Trophoblast cell (in vitro differentiated cells and primary cell): ENCODE results near the gene ULK1. TPM values are rescaled to one million over a fixed set of nuclear protein-coding genes. Genes with fewer than 3 reads are reported as not detected.

ENCODE experiments used
- DNase-seq, 2 donors: peaks; one replicate each; pipeline ENCODE4 v3.0.0-alpha.2; 2016
- H2AFZ ChIP-seq: 2 replicates; pipeline ENCODE4 v1.6.1; 2013; ENCODE audit warnings: low read length, moderate library complexity, mild to moderate bottlenecking; ENCODE audit not compliant: insufficient read depth, poor library complexity
- H2AK5ac ChIP-seq: 2 replicates; pipeline ENCODE4 v1.6.1; 2013; ENCODE audit warnings: mild to moderate bottlenecking, low read length
- H2BK120ac ChIP-seq: 2 replicates; pipeline ENCODE4 v1.6.1; 2013; ENCODE audit warnings: low read length, mild to moderate bottlenecking, moderate library complexity; ENCODE audit not compliant: insufficient read depth, poor library complexity
- H2BK12ac ChIP-seq: 2 replicates; pipeline ENCODE4 v1.6.1; 2013; ENCODE audit warnings: mild to moderate bottlenecking, low read length, moderate library complexity
- H2BK5ac ChIP-seq: 2 replicates; pipeline ENCODE4 v1.6.1; 2013; ENCODE audit warnings: low read length, low read depth, moderate library complexity, mild to moderate bottlenecking; ENCODE audit not compliant: poor library complexity
- H3K14ac ChIP-seq: 2 replicates; pipeline ENCODE4 v1.6.1; 2013; ENCODE audit warnings: mild to moderate bottlenecking, low read length
- H3K18ac ChIP-seq: 2 replicates; pipeline ENCODE4 v1.6.1; 2013; ENCODE audit warnings: mild to moderate bottlenecking, low read length
- H3K23ac ChIP-seq: 2 replicates; pipeline ENCODE4 v1.6.1; 2013; ENCODE audit warnings: low read length
- H3K27ac ChIP-seq: 2 replicates; pipeline ENCODE4 v1.5.1; 2013; ENCODE audit warnings: low read depth, mild to moderate bottlenecking, inconsistent platforms, low read length, moderate library complexity
- H3K27me3 ChIP-seq: 2 replicates; pipeline ENCODE4 v1.6.1; 2013; ENCODE audit warnings: inconsistent platforms, mild to moderate bottlenecking, low read length, moderate library complexity; ENCODE audit not compliant: insufficient read depth
- H3K36me3 ChIP-seq, 2 experiments: 1 replicate in 1 of 2; 2 replicates in 1 of 2; pipeline ENCODE4 v1.6.1; 2013; ENCODE audit warnings: low read length in 2 of 2, mild to moderate bottlenecking in 2 of 2, moderate library complexity in 1 of 2; ENCODE audit not compliant: insufficient read depth in 2 of 2, control insufficient read depth in 1 of 2
- H3K4ac ChIP-seq: 2 replicates; pipeline ENCODE4 v1.6.1; 2013; ENCODE audit warnings: low read depth, mild to moderate bottlenecking, low read length, moderate library complexity
- H3K4me1 ChIP-seq, 2 experiments: 1 replicate in 1 of 2; 2 replicates in 1 of 2; pipeline ENCODE4 v1.6.1; 2013; ENCODE audit warnings: low read length in 2 of 2, mild to moderate bottlenecking in 2 of 2, moderate library complexity in 1 of 2; ENCODE audit not compliant: insufficient read depth in 2 of 2, control insufficient read depth in 1 of 2
- H3K4me2 ChIP-seq: 2 replicates; pipeline ENCODE4 v1.6.1; 2013; ENCODE audit warnings: inconsistent platforms, mild to moderate bottlenecking, low read length, moderate library complexity
- H3K4me3 ChIP-seq: 2 replicates; pipeline ENCODE4 v1.5.1; 2013; ENCODE audit warnings: mild to moderate bottlenecking, low read depth, low read length, inconsistent platforms
- H3K79me1 ChIP-seq: one replicate; pipeline ENCODE4 v1.6.1; 2013; ENCODE audit warnings: low read length
- H3K79me2 ChIP-seq: 2 replicates; pipeline ENCODE4 v1.6.1; 2013; ENCODE audit warnings: low read length, mild to moderate bottlenecking; ENCODE audit not compliant: control insufficient read depth, insufficient read depth, poor library complexity
- H3K9ac ChIP-seq: 2 replicates; pipeline ENCODE4 v1.6.1; 2013; ENCODE audit warnings: mild to moderate bottlenecking, low read length
- H3K9me3 ChIP-seq: 2 replicates; pipeline ENCODE4 v1.6.1; 2013; ENCODE audit warnings: low read depth, mild to moderate bottlenecking, control low read depth, inconsistent platforms, low read length; ENCODE audit not compliant: insufficient read depth
- H4K12ac ChIP-seq: 2 replicates; pipeline ENCODE4 v1.6.1; 2013; ENCODE audit warnings: low read depth, mild to moderate bottlenecking, low read length, moderate library complexity
- H4K8ac ChIP-seq: 2 replicates; pipeline ENCODE4 v1.6.1; 2013; ENCODE audit warnings: low read depth, mild to moderate bottlenecking, low read length, moderate library complexity
- H4K91ac ChIP-seq: one replicate; pipeline ENCODE4 v1.6.1; 2013; ENCODE audit warnings: low read depth, mild to moderate bottlenecking, low read length, moderate library complexity
- WGBS: extraction: QIAGEN DNeasy Blood & Tissue Kit; methylation state at CpG from one replicate; pipeline ENCODE4 v1.1.7; 2013; ENCODE audit warnings: missing lambda C conversion rate; ENCODE audit not compliant: insufficient read length, insufficient coverage; ENCODE audit errors: extremely low coverage; 5-methylcytosine and 5-hydroxymethylcytosine counted together
- polyA plus RNA-seq: library from polyadenylated mRNA; stranded (reverse); fragments of 200-250 nt; gene quantifications from 2 replicates; pipeline ENCODE4 v1.2.3, GENCODE V29; 2013

The ULK1 gene
- 74.0 and 74.9 TPM in 2 replicates for polyA plus RNA-seq

DNA sequence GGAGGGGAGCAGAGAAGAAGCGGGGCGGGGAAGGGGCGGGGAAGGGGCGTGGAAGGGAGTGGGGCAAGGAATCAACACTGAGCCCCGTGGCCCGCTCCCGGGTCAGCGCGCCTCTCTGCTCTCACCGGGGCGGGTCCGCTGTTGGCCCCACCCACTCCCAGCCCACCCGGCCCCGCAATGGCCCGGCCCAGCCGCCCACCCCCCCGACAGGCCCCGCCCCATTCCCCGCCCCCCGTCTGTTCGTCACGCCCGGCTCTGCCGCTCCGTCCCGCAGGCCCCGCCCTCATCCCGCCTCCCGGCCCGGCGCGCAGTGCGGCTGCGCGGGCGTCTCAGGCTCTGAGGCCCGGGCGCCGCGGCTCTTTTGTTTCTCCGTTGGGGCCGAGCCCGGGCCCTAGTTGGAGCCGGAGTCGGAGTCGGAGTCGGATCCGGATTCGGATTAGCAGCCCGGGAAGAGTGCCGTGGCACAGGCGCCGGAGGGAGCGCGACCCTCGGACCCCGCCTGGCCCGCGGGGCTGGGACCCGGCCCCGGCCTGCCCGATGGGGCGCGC lies at the start of gene ULK1:
Gene ULK1, plus strand, starts transcription at position 310 of the 548 bp plus-strand sequence. CDS start 380 bp downstream, outside the sequence.
- no peak within 1 kb of the TSS for H3K27ac ChIP-seq
- peaks cover 15 to 16% of the 10 kb centered on the region in 2 experiments for H3K36me3 ChIP-seq
- peak within 1 kb of the TSS; percentile 90 for H4K91ac ChIP-seq
- H3K4me2 ChIP-seq = peak within 1 kb of the TSS; percentile 77
- no peak within 1 kb of the TSS for H2AK5ac ChIP-seq
- peaks cover 11 to 17% of the 10 kb centered on the region in 2 experiments for H3K4me1 ChIP-seq
- peaks cover 14% of the 10 kb centered on the region for H3K79me1 ChIP-seq
- peak within 1 kb of the TSS; percentile 61 for H2BK120ac ChIP-seq
- H4K8ac ChIP-seq = peak within 1 kb of the TSS; percentile 92
- peak within 1 kb of the TSS; percentile 79 for H2AFZ ChIP-seq
- peak within 1 kb of the TSS; percentile 97 for H3K9ac ChIP-seq
- peak; percentile 92 to 97 for DNase-seq
- no peaks in the 10 kb centered on the region for H3K27me3 ChIP-seq
- H3K14ac ChIP-seq = peak within 1 kb of the TSS; percentile 91
- no peak within 1 kb of the TSS for H2BK12ac ChIP-seq
- H3K18ac ChIP-seq = peak within 1 kb of the TSS; percentile 90
- peak within 1 kb of the TSS; percentile 83 for H3K4me3 ChIP-seq
- H4K12ac ChIP-seq = peak within 1 kb of the TSS; percentile 93
- H3K9me3 ChIP-seq = no peaks in the 10 kb centered on the region
- no peak within 1 kb of the TSS for H3K23ac ChIP-seq
- peak within 1 kb of the TSS; percentile 65 for H3K4ac ChIP-seq
- peak within 1 kb of the TSS; percentile 89 for H2BK5ac ChIP-seq
- peaks cover 22% of the 10 kb centered on the region for H3K79me2 ChIP-seq
- WGBS = no CpG with 5 or more reads among the region's 64 CpGs

DNA sequence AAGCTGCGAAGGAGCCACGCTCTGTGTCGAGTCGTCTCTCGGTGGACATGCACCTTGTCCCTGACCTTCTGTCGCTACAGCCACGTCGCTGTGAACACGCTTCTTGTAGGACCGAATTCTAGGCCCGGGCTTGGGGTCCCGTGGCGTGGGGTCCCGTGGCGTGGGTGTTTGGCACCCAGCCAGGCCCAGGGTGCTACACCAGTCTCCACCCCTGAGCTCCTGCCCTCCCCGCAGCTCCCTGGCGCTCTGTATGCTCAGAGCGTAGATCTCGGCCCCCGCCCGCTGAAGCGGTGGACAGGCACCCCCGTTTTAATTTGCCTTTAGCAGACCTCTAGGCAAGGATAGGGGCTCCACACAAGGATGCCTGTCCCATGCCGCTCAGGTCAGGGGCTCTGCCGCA lies 49.8 kb upstream of the ULK1 start:
- WGBS = no CpG with 5 or more reads among the region's 25 CpGs
- no peak overlapping the region for H2BK12ac ChIP-seq
- no peak overlapping the region for H3K4ac ChIP-seq
- H2BK120ac ChIP-seq = no peak overlapping the region
- no peak overlapping the region for H2BK5ac ChIP-seq
- H4K8ac ChIP-seq = no peak overlapping the region
- no peak overlapping the region for H2AK5ac ChIP-seq
- H3K4me2 ChIP-seq = no peak overlapping the region
- H4K12ac ChIP-seq = no peak overlapping the region
- no peak overlapping the region for H3K23ac ChIP-seq
- H3K18ac ChIP-seq = no peak overlapping the region
- H3K36me3 ChIP-seq = peaks cover 4 to 6% of the 10 kb centered on the region in 2 experiments
- H3K79me1 ChIP-seq = no peaks in the 10 kb centered on the region
- no peak overlapping the region for H3K14ac ChIP-seq
- no peaks in the 10 kb centered on the region for H3K9me3 ChIP-seq
- H3K27me3 ChIP-seq = no peaks in the 10 kb centered on the region
- no peak overlapping the region for H2AFZ ChIP-seq
- DNase-seq = no peak
- H3K27ac ChIP-seq = no peak overlapping the region
- no peak overlapping the region for H3K9ac ChIP-seq
- H3K4me3 ChIP-seq = no peak overlapping the region
- peaks cover 0 to 2% of the 10 kb centered on the region in 2 experiments for H3K4me1 ChIP-seq
- H4K91ac ChIP-seq = no peak overlapping the region
- H3K79me2 ChIP-seq = no peaks in the 10 kb centered on the region

DNA sequence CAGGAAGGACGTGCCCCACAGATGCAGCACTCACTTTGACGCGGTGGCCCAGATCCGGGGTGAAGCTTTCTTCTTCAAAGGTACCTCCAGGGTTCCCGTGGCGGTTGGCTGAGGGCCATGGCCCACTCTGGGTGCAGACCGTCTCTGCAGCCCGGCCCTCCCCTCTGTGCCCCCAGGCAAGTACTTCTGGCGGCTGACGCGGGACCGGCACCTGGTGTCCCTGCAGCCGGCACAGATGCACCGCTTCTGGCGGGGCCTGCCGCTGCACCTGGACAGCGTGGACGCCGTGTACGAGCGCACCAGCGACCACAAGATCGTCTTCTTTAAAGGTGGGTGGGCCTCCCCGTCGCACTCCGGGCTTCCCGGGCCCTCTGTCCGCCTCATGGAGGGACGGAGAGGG lies 49.3 kb upstream of the ULK1 start:
- no peak overlapping the region for H3K27ac ChIP-seq
- H3K4me3 ChIP-seq = no peak overlapping the region
- H3K4ac ChIP-seq = no peak overlapping the region
- peaks cover 4 to 6% of the 10 kb centered on the region in 2 experiments for H3K36me3 ChIP-seq
- H2AFZ ChIP-seq = no peak overlapping the region
- no peak overlapping the region for H4K8ac ChIP-seq
- no peak overlapping the region for H3K14ac ChIP-seq
- peaks cover 0 to 2% of the 10 kb centered on the region in 2 experiments for H3K4me1 ChIP-seq
- no peak overlapping the region for H4K12ac ChIP-seq
- no peaks in the 10 kb centered on the region for H3K79me1 ChIP-seq
- H3K79me2 ChIP-seq = no peaks in the 10 kb centered on the region
- H3K9ac ChIP-seq = no peak overlapping the region
- WGBS = no CpG with 5 or more reads among the region's 29 CpGs
- no peak overlapping the region for H3K23ac ChIP-seq
- no peak overlapping the region for H2BK5ac ChIP-seq
- H3K9me3 ChIP-seq = no peaks in the 10 kb centered on the region
- H2BK12ac ChIP-seq = no peak overlapping the region
- no peak overlapping the region for H3K4me2 ChIP-seq
- no peak overlapping the region for H2AK5ac ChIP-seq
- no peaks in the 10 kb centered on the region for H3K27me3 ChIP-seq
- H3K18ac ChIP-seq = no peak overlapping the region
- no peak overlapping the region for H4K91ac ChIP-seq
- DNase-seq = no peak
- no peak overlapping the region for H2BK120ac ChIP-seq

DNA sequence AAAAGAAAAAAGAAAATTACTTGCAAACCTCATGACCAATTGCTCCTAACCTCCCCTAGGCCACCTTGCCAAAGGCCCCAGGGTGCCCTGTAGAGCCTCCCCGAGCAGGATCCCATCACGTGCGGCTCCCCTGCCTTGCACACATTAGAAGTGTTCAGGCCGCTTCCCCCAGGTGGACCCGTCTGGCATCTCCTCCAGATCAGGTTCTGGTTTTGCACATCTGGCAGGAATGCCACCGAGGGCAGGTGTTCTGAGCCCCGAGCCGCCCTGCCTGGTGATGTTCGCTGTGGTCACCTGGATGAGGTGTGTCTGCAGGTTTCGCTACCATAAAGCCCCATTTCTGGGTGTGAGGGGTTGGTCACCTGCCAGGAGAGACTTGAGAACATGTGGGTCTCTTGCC lies 47.0 kb upstream of the ULK1 start:
- H3K14ac ChIP-seq = no peak overlapping the region
- H3K36me3 ChIP-seq = peaks cover 4 to 6% of the 10 kb centered on the region in 2 experiments
- H2AK5ac ChIP-seq = no peak overlapping the region
- no peak overlapping the region for H3K18ac ChIP-seq
- no peaks in the 10 kb centered on the region for H3K79me2 ChIP-seq
- no CpG with 5 or more reads among the region's 10 CpGs for WGBS
- H3K4me1 ChIP-seq = no peaks in the 10 kb centered on the region
- no peak overlapping the region for H4K91ac ChIP-seq
- no peak overlapping the region for H3K23ac ChIP-seq
- no peak overlapping the region for H3K4ac ChIP-seq
- no peak overlapping the region for H3K27ac ChIP-seq
- no peaks in the 10 kb centered on the region for H3K27me3 ChIP-seq
- H3K79me1 ChIP-seq = no peaks in the 10 kb centered on the region
- no peak overlapping the region for H4K12ac ChIP-seq
- H2AFZ ChIP-seq = no peak overlapping the region
- no peak overlapping the region for H2BK5ac ChIP-seq
- DNase-seq = no peak
- no peak overlapping the region for H3K4me3 ChIP-seq
- H3K9me3 ChIP-seq = no peaks in the 10 kb centered on the region
- H2BK12ac ChIP-seq = no peak overlapping the region
- no peak overlapping the region for H4K8ac ChIP-seq
- no peak overlapping the region for H3K4me2 ChIP-seq
- H3K9ac ChIP-seq = no peak overlapping the region
- H2BK120ac ChIP-seq = no peak overlapping the region
